HepG2 (cell line): ENCODE measurements around the gene SMURF2. TPM values are rescaled to one million over a fixed set of nuclear protein-coding genes. Genes with fewer than 3 reads are reported as not detected.

Source experiments
- BCL6 ChIP-seq: IDR thresholded peaks from 2 replicates; pipeline ENCODE4 v1.6.1; 2016; ENCODE audit warnings: missing genetic modification reagents, missing compliant biosample characterization
- EHMT2 ChIP-seq: fragments of 200-600 bp; sonication (generic); IDR thresholded peaks from 2 replicates; pipeline ENCODE4 v1.7.0; 2017; ENCODE audit warnings: antibody characterized with exemption, low read depth, low read length, borderline replicate concordance
- FOXA1 ChIP-seq, 2 experiments: fragments of 450-650 bp in 1 of 2; sonication (generic) in 1 of 2; formaldehyde crosslinking in 1 of 2; IDR thresholded peaks; 2 replicates each; pipeline versions ENCODE4 v1.4.0 to v1.6.1; 2016 to 2020; ENCODE audit warnings: missing genetic modification reagents in 1 of 2
- FOXK1 ChIP-seq: sonication (generic); formaldehyde crosslinking; IDR thresholded peaks from 2 replicates; pipeline ENCODE4 v1.4.0; 2020; ENCODE audit warnings: low read depth, missing genetic modification reagents, borderline replicate concordance
- GABPB1 ChIP-seq: IDR thresholded peaks from 2 replicates; pipeline ENCODE4 v1.6.1; 2016; ENCODE audit warnings: mild to moderate bottlenecking, missing genetic modification reagents, moderate library complexity, missing compliant biosample characterization
- GFI1 ChIP-seq: sonication (generic); formaldehyde crosslinking; IDR thresholded peaks from 2 replicates; pipeline ENCODE4 v1.5.0; 2020; ENCODE audit warnings: missing genetic modification reagents, mild to moderate bottlenecking, borderline replicate concordance
- MTF2 ChIP-seq: sonication (generic); formaldehyde crosslinking; IDR thresholded peaks from 2 replicates; pipeline ENCODE4 v1.5.0; 2020; ENCODE audit warnings: missing genetic modification reagents, borderline replicate concordance
- NR2F2 ChIP-seq: IDR thresholded peaks from 2 replicates; pipeline ENCODE4 v1.6.1; 2012; ENCODE audit warnings: low read depth, inconsistent platforms, borderline replicate concordance
- PAX8 ChIP-seq: sonication (generic); formaldehyde crosslinking; IDR thresholded peaks from 2 replicates; pipeline ENCODE4 v1.8.0; 2022; ENCODE audit warnings: mild to moderate bottlenecking, missing genetic modification reagents, borderline replicate concordance
- SNAI1 ChIP-seq: sonication (generic); formaldehyde crosslinking; IDR thresholded peaks from 2 replicates; pipeline ENCODE4 v1.5.0; 2020; ENCODE audit warnings: mild to moderate bottlenecking, missing genetic modification reagents, borderline replicate concordance
- TBX2 ChIP-seq: sonication (generic); formaldehyde crosslinking; IDR thresholded peaks from 2 replicates; pipeline ENCODE4 v1.5.0; 2020; ENCODE audit warnings: missing genetic modification reagents, mild to moderate bottlenecking, borderline replicate concordance
- ZC3H13 ChIP-seq: sonication (generic); formaldehyde crosslinking; IDR thresholded peaks from 2 replicates; pipeline ENCODE4 v1.8.1; 2023; ENCODE audit warnings: mild to moderate bottlenecking, missing genetic modification reagents, moderate library complexity
- ZNF138 ChIP-seq: sonication (generic); formaldehyde crosslinking; IDR thresholded peaks from 2 replicates; pipeline ENCODE4 v1.5.0; 2020; ENCODE audit warnings: mild to moderate bottlenecking, low read depth, missing genetic modification reagents
- ZNF264 ChIP-seq: sonication (generic); formaldehyde crosslinking; IDR thresholded peaks from 2 replicates; pipeline ENCODE4 v1.4.0; 2020; ENCODE audit warnings: missing genetic modification reagents
- ZNF768 ChIP-seq: sonication (generic); formaldehyde crosslinking; IDR thresholded peaks from 2 replicates; pipeline ENCODE4 v1.4.0; 2020; ENCODE audit warnings: missing genetic modification reagents
- polyA plus RNA-seq, 8 experiments: library from polyadenylated mRNA; depleted of rRNA in 3 of 8; stranded (reverse) in 7 of 8; unstranded in 1 of 8; fragments of >200 nt; fragmentation: Illumina TruSeq in 4 of 8; extraction: Trizol in 4 of 8; gene quantifications; 2 replicates each; pipeline versions ENCODE4 v1.2.1 to v1.2.3, GENCODE V29; 2011 to 2016; ENCODE audit warnings: low read depth in 4 of 8, missing spikeins in 1 of 8, mixed read lengths in 1 of 8; ENCODE audit not compliant: insufficient read depth in 1 of 8
- total RNA-seq, 5 experiments: library from RNA; depleted of rRNA; stranded (reverse); fragments of >200 nt; fragmentation: Illumina TruSeq; extraction: Trizol; gene quantifications; 2 replicates each; pipeline ENCODE4 v1.2.3, GENCODE V29; 2016; ENCODE audit warnings: low read depth in 1 of 5
- TF ChIP-seq, protein P1 (sequence below), 2 experiments: sonication (generic) in 1 of 2; formaldehyde crosslinking in 1 of 2; IDR thresholded peaks; 2 replicates each; pipeline versions ENCODE4 v1.4.0 to v1.6.1; 2016 to 2020; ENCODE audit warnings: borderline replicate concordance in 1 of 2, low read depth in 1 of 2, mild to moderate bottlenecking in 1 of 2, missing genetic modification reagents in 1 of 2
- TF ChIP-seq, protein P2 (sequence below): sonication (generic); formaldehyde crosslinking; IDR thresholded peaks from 2 replicates; pipeline ENCODE4 v1.8.1; 2023; ENCODE audit warnings: mild to moderate bottlenecking, moderate library complexity, missing genetic modification reagents
- TF ChIP-seq, protein P3 (sequence below): sonication (generic); formaldehyde crosslinking; IDR thresholded peaks from 2 replicates; pipeline ENCODE4 v1.8.0; 2022; ENCODE audit warnings: mild to moderate bottlenecking, missing genetic modification reagents; ENCODE audit not compliant: insufficient replicate concordance
- TF ChIP-seq, protein P4 (sequence below): sonication (generic); formaldehyde crosslinking; IDR thresholded peaks from 2 replicates; pipeline ENCODE4 v1.8.0; 2022; ENCODE audit warnings: low read depth, missing genetic modification reagents
- TF ChIP-seq, protein P5 (sequence below): sonication (generic); formaldehyde crosslinking; IDR thresholded peaks from 2 replicates; pipeline ENCODE4 v1.5.0; 2020; ENCODE audit warnings: missing genetic modification reagents, mild to moderate bottlenecking, borderline replicate concordance

The SMURF2 gene
- total and polyA plus RNA-seq, 2 of the 13 experiments (the other 11 are each of a cell fraction or from before 2014, with no cell fraction given) = 14.9 to 24.3 TPM

DNA sequence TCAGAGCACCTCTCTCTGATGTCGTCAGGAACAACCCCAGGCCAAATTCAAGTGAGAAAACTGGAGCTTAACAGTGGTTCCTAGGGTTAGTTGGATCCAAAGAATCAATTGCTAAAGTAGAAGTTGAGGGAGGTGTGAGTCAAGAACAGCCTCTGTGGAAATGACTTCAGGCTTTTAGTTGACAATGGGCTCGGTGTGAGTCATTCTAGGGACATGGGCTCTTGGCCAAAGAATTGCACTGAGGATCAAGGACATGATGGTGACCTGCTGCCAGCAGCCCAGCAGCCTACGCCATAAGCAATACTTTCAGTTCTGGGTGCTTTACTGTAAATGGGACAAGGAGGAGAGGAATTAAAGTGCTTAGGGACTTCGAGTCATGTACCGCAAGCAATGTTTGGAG lies 32.1 kb upstream of the SMURF2 start (continued):
- TF ChIP-seq, protein P1, sequence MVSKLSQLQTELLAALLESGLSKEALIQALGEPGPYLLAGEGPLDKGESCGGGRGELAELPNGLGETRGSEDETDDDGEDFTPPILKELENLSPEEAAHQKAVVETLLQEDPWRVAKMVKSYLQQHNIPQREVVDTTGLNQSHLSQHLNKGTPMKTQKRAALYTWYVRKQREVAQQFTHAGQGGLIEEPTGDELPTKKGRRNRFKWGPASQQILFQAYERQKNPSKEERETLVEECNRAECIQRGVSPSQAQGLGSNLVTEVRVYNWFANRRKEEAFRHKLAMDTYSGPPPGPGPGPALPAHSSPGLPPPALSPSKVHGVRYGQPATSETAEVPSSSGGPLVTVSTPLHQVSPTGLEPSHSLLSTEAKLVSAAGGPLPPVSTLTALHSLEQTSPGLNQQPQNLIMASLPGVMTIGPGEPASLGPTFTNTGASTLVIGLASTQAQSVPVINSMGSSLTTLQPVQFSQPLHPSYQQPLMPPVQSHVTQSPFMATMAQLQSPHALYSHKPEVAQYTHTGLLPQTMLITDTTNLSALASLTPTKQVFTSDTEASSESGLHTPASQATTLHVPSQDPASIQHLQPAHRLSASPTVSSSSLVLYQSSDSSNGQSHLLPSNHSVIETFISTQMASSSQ (IDR thresholded peaks at IDR 0.05; ENCODE audit: low read depth) = no peak
- TF ChIP-seq, protein P1 (CRISPR knock-in tag; IDR thresholded peaks at IDR 0.05; ENCODE audit: borderline replicate concordance) = no peak
- no peak for TF ChIP-seq NR2F2
- TF ChIP-seq, protein P2, sequence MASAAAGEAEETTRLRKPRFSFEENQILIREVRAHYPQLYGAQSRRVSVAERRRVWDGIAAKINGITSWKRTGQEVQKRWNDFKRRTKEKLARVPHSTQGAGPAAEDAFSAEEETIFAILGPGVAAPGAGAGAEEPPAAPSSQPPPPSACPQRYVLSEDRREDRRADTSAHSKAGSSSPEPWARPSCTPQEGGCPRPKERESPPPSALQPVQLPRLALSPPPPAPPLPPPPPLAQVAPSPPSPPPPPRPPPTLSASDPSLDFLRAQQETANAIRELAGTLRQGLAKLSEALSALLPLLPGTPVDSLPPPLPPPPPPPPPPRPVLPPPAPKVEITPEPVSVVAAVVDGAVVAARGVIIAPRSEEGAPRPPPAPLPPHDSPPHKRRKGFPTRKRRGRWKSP (CRISPR knock-in tag) = peak; percentile 60; the same call in 1 of the 2 replicates
- 0 out of 2 replicates have a peak, but pooled peaks have one; percentile 20 for TF ChIP-seq GABPB1 (CRISPR knock-in tag)
- TF ChIP-seq BCL6 (CRISPR knock-in tag) = peak; percentile 81
- TF ChIP-seq, protein P3, sequence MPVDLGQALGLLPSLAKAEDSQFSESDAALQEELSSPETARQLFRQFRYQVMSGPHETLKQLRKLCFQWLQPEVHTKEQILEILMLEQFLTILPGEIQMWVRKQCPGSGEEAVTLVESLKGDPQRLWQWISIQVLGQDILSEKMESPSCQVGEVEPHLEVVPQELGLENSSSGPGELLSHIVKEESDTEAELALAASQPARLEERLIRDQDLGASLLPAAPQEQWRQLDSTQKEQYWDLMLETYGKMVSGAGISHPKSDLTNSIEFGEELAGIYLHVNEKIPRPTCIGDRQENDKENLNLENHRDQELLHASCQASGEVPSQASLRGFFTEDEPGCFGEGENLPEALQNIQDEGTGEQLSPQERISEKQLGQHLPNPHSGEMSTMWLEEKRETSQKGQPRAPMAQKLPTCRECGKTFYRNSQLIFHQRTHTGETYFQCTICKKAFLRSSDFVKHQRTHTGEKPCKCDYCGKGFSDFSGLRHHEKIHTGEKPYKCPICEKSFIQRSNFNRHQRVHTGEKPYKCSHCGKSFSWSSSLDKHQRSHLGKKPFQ (CRISPR knock-in tag) = peak; percentile 99
- 0 out of 2 replicates have a peak, but pooled peaks have one; percentile 35 for TF ChIP-seq TBX2 (CRISPR knock-in tag)
- TF ChIP-seq GFI1 (CRISPR knock-in tag) = no peak
- TF ChIP-seq MTF2 (CRISPR knock-in tag) = no peak
- TF ChIP-seq PAX8 (CRISPR knock-in tag) = no peak
- TF ChIP-seq FOXK1 (CRISPR knock-in tag) = no peak; the same call in 1 of the 2 replicates
- TF ChIP-seq ZNF264 = peak; percentile 71; the same call in 1 of the 2 replicates
- peak; percentile 63; the same call in 1 of the 2 replicates for TF ChIP-seq EHMT2
- TF ChIP-seq, protein P4, sequence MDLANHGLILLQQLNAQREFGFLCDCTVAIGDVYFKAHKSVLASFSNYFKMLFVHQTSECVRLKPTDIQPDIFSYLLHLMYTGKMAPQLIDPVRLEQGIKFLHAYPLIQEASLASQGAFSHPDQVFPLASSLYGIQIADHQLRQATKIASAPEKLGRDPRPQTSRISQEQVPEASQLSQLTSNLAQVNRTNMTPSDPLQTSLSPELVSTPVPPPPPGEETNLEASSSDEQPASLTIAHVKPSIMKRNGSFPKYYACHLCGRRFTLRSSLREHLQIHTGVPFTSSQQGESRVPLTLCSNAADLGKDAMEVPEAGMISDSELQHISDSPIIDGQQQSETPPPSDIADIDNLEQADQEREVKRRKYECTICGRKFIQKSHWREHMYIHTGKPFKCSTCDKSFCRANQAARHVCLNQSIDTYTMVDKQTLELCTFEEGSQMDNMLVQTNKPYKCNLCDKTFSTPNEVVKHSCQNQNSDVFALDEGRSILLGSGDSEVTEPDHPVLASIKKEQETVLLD (CRISPR knock-in tag) = no peak
- no peak for TF ChIP-seq FOXA1 (IDR thresholded peaks at IDR 0.05)
- peak; percentile 48; the same call in 1 of the 2 replicates for TF ChIP-seq FOXA1 (CRISPR knock-in tag; IDR thresholded peaks at IDR 0.05)
- TF ChIP-seq ZNF138 = no peak
- no peak for TF ChIP-seq ZNF768 (CRISPR knock-in tag)
- TF ChIP-seq ZC3H13 (CRISPR knock-in tag) = no peak
- TF ChIP-seq, protein P5, sequence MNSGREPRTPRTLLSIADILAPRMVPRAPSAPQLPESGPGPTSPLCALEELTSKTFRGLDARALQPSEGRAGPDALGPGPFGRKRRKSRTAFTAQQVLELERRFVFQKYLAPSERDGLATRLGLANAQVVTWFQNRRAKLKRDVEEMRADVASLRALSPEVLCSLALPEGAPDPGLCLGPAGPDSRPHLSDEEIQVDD (CRISPR knock-in tag) = no peak
- no peak for TF ChIP-seq SNAI1 (CRISPR knock-in tag)
